Stimulated activated CD8-positive, alpha-beta memory T cell treated with anti-CD3 and anti-CD28 coated beads, Interleukin-7, amount 100 ng/mL, for 4 hours (primary cell): ENCODE results near the gene TTC28.

Source experiments
- DNase-seq, 2 donors: peaks; one replicate each; pipeline ENCODE4 v3.0.0-alpha.2; 2020; ENCODE audit warnings: low read depth in 2 of 2

The TTC28 gene

DNA sequence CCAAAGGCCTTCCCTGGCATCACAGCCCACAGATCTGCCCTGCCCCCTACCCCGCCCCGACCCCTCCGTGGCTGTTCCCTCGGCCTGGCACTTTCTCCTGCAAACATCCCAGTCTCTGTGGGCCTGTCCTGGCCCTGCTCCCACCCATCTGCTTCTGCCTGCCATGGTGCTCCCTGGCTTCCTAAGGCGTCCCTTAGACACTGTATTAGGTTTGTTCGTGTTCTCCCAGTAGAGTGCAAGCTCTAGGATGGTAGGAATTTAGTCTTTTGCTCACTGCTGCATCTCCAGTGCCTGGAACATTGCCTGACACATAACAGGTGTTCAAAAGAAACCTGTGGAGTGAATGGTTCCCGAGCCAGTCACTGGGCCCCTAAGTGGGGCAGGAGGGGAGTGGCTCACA lies 690.9 kb downstream of the TTC28 start:
- no peak for DNase-seq

DNA sequence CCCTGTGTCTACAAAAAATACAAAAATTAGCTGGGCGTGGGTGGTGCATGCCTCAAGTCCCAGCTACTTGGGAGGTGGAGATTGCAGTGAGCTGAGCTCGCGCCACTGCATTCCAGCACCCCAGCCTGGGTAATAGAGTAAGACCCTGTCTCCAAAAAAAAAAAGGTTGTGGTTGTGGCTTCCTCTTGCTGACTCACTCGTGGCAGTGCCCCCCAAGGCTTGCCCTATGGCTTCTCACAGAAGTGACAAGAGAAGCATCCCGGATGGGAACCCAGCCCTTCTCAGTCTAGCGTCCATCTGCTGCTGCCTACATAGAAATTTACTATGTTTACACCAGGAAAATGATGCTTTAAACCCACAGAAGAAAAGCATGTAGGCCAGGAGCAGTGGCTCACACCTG lies 692.1 kb downstream of the TTC28 start:
- DNase-seq = no peak

DNA sequence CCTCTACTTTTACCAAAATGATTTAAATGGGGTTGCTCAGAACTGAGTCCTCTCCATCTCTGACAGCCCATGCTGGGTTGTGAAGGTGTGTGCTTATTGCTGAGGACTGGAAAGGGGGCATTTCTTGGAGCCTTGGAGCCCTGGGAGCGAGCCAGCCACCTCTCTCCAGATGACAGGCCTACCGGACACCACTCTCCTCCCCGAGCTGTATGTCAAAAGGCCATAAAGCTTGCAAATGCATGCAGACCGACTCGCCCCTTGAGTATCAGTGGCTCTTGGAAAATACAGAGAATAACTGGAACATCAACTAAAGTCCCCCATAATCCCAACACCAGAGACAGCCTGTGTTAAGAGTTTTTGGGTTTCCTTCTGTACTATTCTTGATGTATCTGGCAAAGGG lies 692.7 kb downstream of the TTC28 start:
- DNase-seq = no peak

DNA sequence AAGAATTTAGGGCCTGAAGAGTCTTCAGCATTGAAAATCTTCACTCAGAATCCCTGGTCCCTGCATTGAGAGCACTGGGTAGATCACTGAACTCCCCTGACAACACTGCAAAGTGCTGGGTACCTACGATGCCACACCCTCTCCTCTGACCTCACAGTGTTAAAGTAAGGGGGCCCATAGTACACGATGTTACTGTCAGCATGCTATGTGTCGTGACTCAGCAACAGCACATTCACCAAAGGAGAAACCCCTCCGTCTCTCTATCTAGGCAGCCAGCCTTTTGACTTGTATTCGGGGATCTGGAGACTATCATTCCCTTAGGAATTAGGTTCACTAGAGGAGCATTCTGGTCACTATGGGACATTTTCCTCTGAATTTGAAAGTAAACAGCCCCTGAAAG lies 693.2 kb downstream of the TTC28 start:
- no peak for DNase-seq

DNA sequence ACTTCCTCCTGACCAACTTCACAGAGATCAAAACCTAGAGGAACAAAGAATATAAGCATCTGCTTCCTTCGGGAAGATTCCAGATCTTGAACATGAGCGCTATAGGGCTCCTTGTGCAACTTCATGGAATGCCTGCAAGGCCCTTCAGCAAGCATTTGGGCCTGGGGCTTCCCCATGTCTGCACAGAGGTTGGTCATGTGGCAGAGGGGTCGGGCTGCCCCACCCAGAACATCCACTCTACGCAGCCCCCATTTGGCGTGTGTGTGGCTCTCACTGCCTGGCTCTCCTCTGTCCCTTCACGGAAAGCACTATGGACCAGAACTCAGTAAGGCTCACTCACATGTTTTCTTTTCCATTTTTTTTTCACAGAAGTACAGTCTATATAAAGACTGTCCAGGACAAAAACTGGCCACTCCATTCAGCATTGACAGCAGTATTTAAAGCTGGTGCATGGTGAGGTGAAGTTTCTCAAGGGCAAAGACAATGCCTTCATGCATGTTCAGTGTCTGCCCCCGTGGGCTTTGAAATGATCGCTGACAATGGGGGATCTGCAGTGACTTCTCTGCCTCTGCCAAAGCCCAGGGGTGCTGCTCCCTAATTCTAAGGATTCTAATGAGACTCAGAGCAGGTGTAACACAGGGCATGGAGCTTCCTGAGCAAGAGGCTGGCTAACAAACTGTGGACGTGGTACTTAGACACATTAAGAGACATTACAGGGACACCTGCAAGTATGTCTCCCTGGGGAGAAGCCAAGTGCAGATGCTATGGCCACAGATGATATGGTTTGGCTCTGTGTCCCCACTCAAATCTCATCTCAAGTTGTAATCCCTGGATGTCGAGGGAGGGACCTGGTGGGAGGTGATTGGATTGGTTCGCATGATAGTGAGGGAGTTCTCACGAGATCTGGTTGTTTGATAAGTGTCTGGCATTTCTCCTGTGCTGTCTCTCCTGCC lies 694.0 kb downstream of the TTC28 start:
- DNase-seq = no peak

DNA sequence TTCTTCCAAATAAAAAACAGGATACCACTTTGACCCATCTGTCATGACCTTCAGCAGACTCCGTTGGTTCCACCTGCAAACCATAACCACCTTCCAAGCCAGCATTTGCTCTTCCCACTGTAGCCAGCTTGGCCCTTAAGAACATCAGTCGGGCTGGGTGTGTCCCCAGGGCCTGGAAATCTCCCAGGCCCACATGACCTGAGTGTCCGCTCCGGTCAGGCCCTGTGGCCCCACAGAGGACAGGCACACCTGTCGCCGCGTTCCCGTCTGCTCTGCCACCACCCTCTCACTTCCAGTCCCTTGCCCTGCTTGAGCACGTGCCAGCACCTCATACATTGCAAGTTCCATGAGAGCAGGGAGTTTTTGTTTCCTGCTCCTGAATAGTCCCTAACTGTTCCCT lies 694.9 kb downstream of the TTC28 start:
- no peak for DNase-seq

DNA sequence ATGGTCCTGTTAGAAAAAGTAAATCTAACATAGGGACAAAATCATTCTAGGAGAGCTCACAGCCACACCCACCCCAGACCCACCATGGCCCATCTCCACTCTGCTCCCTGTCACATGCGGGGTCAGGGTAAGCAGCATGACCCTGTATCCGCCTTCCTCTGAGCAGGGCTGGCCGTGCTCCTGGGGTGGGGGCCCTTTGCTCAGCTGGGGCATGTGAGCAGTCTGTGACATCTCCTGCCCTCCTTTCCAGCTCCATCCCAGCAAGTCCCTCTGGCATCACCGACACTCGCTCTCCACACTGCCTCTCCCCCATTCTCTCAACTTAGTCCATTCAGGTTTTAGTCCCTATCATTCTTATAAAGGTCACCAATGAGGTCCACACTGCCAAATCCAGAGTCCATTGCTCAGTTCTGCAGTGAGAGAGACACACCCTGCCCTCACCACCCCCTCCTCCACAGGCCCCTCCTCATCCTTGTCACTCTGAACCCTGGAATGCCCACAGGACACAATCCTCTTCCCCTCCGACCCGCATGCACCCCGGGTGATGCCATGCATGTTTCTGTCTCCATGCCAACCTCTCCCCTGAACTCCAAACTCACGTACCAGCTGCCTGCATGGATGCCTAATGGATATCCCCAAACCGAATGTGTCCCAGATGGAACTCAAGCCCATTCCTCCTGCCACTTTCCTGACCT lies 695.5 kb downstream of the TTC28 start:
- DNase-seq = no peak

DNA sequence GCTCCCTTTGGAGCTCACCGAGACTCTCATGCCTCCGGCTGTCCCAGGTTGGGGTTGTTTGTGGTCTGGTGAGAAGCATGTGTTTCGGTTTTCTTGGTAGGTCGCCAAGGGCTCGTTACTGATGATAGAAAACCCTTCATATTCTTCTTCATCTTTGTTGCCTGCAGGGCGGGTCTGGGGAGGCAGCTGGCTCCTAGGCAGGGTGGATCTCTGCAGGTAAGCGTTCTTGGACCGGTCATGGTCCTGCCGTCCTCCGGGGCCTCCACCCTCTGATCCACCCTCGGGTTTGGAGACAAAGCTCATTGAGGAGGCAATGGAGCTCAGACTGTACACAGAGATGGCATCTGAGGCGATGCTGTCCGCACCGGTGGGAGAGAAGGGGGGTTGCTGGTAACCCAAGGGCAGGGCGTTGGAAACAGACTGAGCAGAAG lies 696.3 kb downstream of the TTC28 start:
- DNase-seq = no peak

DNA sequence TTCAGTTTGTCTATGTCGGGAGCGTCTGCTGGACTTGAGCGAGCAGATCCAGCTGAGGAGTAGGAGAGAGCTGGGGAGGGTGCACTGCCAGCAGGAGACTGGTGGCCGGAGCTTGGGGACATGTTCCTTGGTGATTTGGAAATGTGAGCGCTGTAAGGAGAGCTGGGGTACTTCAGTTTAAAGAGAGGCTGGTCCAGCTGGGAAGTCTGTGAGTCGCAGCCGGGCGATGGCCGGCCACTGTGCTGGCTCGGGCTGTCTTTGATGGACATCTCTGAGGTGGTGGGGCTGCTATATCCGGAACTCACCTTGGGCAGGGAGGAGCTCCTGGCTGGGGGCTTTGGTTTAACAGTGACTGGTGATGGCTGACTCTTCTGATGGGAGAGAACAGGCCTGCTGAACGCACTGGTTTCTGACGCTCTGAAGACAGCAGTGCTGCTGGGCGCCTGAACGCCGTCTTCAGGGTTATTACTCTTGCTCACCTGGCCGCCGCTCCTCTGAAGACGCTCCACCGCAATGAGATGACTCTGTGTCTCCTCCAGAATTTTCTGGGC lies 696.9 kb downstream of the TTC28 start:
- no peak for DNase-seq

DNA sequence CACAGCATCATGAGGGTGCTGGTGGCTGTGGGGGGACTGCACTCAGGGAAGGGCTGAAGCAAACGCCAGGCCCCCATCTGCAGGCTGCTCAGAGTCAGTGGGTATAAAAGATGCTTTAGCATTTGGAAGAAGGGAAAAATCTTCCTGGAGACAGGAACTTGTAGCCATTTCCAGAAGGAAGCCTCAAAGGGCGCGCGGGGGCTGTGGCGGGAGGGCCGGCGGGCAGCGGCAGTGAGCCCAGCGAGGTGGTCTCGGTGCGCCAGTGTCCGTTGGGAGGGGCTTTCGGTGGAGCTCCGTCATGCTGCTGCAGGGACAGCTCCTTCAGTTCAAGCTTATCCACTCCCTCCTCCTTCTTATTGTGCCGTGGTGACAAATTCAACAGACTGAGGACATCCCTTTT lies 697.5 kb downstream of the TTC28 start:
- DNase-seq = no peak

DNA sequence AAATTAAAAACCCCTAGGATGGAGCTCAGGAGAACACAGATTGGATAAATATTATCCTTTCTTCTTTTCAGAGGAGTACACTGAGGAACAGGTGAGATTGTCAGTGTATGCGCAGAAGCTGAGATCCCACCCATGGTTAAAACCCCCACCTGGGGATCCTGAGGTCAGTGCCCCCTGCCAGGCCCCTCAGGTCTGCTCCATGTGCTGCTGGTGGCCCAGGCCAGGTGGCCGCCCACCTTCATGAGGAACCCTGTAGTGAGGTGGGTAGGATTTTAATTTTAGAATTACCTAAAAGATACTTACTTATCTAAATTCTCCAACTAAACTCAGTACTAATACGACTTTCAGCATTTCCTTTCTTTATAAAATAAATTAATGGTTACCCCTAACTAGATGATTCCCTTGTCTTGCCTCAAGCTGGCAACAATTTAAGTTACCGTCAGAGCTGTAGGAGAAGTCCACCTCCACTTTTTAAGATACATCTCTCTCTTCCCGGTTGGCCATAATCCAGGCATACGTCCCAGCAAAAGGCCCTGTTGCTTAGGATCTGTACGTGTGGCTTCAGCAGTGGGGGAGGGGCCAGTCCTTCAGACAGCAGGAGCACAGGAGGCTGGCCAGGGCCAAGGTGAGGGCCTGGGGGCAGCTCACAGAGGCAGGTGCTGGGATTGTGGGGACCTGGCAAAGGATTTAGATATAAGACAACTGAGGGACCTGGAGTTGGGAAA lies 699.1 kb downstream of the TTC28 start:
- no peak for DNase-seq

DNA sequence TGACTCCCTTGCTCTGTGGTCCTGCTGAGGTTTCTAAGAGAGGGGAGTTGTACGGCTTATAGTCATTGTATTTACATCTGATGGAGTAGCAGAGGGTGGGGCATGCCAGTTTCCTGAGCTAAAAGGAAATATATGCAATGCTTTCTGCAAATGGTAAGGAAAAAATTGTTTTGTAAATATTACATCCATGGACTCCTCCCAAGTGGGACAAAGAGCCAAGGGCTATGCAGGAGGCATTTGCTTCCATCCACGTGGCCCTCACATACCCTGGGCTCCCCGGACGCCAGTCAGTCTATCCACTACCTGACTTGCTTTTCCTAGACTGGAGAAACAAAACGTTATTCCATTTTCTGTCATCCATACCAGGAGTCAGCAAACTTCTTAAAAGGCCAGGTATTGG lies 700.8 kb downstream of the TTC28 start:
- DNase-seq = no peak

DNA sequence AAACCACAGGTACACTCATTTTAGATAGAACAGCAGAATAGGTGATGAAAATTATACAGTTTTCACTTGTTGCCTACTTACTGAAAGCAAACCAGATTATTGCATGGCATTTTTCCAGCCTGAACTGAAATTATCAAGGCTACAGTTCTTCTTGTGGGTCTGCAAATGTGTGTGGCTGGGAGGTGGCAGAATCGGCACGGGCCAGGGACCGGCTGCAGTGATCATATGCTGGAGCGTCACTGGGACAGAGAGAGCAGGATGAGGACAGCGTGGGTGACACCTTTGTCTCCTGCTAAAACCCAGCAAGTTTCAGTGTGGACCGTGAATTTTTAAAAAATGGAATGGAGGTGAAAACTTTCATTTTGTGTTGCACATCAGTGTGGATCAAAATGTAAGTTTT lies 701.3 kb downstream of the TTC28 start:
- DNase-seq = no peak

DNA sequence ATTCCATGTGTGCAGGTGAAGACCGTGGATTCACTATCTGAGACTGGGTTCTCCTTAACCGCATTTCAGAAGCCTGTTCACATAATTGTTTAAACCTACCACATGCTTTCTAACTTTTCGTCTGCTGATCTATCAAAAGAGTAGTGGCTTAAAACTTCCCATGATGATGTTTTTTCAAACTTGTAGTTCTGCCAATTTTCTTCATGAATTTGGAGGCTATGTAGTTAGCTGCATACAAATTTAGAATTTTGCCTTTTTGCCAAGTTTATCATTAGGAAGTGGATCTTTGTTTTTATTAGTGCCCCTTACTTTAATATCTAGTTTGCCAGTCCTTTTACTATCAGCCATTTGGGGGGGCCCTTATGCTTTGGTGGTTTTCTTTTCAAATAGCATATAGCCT lies 703.1 kb downstream of the TTC28 start:
- no peak for DNase-seq

DNA sequence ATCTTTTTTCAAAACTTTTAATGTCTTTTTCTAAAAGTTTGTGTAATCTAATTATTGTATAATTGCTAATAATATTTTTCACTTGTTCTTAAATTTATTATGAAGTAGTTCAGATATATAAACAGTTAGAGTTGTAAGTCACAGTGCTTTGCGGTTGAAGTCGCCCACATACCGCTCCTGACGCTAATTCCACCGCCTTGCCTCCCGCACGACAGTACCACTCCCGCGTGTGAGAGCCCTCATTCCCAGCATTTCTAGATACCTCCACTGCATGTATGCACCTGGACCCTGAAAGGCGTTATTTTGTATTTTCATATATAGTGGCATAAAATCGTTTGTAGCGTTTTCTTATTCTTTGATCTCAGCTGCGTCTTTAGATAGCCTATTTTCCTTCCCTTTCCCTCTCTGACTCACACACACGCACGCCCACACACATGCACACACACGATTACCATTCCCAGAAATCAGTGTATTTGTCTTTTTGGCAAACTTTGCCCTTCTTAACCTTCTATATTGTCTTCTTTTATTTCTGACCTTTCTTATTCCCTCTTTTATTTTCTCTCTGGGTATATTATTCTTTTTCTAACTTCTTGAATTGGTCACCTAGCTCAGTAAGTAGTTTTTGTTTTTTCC lies 704.1 kb downstream of the TTC28 start:
- DNase-seq = no peak

DNA sequence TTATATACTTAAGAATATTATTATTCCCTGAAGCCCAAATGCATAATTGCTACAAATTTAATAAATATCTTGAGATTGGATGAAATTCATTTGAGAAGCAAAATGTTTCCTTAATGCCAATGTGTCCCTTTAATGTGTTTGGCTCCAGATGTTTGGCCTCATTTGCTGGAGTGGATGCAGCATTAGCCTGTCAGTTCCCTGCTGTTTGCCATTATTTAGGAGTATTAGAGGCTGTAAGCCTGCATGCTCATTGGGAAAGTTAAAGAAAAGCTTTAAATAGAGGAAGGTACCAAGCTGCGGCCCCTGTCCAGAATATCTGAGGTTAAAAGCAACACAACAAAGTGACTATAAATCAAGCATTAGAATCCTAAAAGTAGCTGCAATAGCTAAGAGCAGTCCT lies 705.8 kb downstream of the TTC28 start:
- DNase-seq = no peak

DNA sequence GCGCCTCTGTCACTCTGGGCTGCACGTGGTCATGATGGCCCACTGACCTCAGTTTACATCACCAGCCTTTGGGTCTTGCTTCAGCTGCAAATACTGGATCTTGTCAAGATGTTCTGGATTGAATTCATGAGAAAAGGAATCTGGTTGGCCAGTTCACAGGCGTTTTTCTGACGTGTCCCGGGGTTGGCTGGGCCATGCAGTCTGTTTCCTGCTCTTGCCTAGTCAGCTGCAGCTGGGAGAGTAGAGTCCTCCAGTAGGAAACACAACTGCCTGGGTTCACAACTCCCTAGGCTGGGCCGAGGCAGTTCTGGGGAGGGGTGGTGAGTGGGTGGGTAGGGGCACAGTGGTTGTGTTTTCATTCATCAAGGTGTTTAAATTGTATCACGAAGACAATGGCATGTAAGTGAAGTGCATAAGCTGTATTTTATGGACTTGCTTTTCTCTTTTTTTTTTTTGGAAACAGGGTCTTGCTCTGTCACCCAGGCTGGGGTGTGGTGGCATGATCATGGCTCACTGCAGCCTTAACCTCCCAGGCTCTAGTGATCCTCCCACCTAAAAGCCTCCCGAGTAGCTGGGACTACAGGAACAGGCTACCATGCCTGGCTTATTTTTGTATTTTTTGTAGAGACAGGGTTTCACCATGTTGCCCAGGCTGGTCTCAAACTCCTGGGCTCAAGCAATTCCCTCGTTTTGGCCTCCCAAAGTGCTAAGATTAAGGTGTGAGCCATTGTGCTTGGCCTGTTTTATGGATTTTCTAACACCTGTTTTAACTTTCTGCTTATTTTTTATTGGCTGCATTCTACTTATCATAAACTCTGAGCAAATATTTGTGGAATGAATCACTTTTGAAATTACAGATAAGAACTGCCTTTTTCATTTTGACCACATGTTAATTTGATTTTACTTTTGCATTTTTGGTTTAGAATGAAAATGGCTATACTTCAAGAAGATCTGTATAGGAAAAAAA lies 706.6 kb downstream of the TTC28 start:
- DNase-seq = no peak

DNA sequence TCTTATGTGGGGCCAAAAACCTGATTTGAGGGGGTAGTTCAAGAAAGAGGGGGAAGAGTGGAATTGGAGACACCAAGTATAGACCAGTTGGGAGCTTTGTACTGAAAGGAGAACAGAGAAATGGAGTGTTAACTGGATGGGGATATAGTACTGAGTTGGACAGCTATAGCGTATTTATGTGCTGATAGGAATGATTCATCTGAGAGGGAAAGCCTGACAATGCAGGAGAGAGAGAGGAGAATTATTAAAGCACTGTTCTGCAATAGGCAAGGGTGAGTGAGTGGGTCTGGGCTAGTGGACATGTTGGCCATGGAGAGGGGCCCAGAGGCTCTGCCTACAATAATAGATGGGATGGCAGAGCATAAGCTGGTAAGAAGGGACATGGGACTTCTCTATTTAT lies 707.7 kb downstream of the TTC28 start:
- DNase-seq = no peak

DNA sequence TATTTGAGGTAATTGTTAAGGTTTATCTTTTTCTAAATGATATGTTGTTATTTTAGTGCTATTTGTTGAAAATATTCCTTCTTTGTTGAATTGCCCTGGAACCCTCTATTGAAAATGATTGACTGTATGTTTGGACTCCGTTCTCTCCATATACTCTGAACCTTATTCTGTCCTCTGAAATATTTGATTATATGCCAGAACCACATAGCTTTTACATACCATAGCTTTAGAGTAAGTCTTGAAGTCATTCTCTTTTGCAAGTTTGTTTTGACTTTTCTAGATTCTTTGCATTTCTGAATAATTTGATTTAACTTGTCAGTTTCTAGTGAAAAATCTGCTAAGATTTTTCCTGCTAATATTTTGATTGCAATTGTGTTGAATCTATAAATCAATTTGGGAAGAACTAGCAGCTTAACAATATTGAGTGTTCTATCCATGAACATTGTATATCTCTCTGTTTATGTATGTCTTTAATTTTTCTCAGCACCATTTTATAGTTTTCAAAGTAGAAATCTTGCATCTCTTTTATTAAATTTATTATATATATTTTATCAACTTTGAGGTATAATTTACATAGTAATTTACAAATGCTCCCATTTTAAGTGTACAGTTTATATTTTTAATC lies 708.9 kb downstream of the TTC28 start:
- no peak for DNase-seq
